Activated T-cell treated with anti-CD3 and anti-CD28 coated beads, Interleukin-2, amount 50 U/mL, for 1 hour (primary cell): Measurements from ENCODE around the gene DLX6.

ENCODE experiments used
- DNase-seq: peaks from one replicate; pipeline ENCODE4 v3.0.0-alpha.2; 2020

The DLX6 gene

GRCh38 chr7:97005183-97006054 is at the start of gene DLX6:
TSS of gene DLX6 (plus strand) at chr7:97005553. CDS start at chr7:97005978, 425 bp downstream.
- DNase-seq = no peak

GRCh38 chr7:96959135-96959534 is 46.2 kb upstream of the DLX6 start:
- DNase-seq = no peak

- no peak for DNase-seq
Observed at GRCh38 chr7:96962221-96962885, 43.0 kb upstream of the DLX6 start.

DNA sequence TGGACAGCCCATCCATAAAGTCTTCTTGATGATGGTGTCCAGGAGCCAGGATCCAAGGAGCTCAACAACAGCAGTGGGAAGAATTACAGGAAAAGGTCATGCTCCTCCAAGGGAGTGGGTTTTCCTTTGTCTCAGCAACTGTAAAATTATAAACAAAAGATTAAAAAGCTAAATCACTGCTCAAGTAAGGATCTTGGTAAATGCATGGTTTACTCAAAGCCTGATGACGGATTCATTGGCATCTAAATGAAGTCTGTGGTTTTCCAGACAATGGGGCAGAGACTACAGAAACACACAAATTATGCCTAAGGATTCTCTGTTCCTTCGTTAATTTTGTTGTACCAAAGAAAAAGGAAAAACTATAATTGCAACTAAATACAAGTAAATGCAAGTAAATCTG is 36.4 kb upstream of the DLX6 start:
- no peak for DNase-seq

DNA sequence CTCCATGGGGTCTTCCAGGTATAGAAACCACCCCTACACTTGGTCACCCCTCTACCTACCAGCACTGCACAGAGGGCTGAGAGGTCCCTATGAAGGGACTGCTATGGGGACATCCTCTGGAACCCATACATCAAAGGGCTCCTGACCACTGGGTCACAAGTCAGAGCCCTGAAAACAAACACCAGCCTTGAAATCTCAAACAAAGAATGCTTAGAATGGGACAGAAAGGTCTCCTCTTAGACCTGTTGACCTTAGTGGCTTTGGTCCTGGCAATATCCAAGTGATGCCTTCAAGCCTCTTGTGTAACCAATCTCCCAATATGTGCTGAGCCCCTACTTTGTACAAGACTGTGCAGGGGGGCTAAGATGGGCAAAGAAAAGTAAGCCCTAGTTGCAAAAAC is 34.6 kb upstream of the DLX6 start:
- no peak for DNase-seq

DNA sequence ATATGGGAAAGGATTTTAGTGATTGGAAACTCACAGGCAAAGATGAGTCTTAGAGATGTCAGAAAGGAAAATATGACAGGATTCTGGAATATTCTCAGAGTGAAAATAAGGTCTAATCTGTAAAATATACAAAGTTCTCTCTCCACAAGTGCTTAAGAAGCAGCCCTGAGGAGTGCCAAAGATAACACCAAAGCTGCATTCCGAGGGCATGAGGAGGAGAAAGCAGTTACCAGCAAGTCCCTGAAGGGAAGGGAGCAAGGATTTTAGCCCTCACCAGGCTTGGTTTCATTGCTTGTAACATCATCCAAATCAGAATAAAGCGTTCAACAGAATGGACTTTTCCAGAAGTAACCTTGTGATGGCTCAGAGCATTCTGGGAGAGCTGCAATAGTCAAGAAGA is 31.4 kb upstream of the DLX6 start:
- no peak for DNase-seq

GRCh38 chr7:96976106-96976505 is 29.2 kb upstream of the DLX6 start:
- DNase-seq = no peak

- DNase-seq = no peak
Observed at GRCh38 chr7:96977445-96977844, 27.9 kb upstream of the DLX6 start.

- DNase-seq = no peak
Observed at GRCh38 chr7:96979551-96980276, 25.6 kb upstream of the DLX6 start.

DNA sequence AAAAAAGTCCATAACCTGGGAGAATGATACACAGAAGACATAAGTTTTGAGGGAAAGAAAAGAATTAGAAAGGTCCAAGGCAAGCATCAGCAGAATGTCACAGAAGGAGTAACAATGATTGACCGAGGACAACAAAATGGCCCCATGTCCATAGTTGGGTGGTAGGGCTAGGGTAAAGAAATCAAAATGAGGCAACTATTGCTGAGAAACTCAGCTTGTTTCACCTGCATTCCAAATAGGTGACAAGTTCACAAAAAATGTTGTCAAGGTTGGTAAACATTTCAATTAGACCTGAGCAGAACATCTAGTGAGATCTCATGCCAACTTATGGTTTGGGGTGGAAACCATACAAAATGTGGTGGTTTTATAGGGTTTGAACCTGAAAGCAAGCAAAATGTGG is 22.8 kb upstream of the DLX6 start:
- DNase-seq = no peak

DNA sequence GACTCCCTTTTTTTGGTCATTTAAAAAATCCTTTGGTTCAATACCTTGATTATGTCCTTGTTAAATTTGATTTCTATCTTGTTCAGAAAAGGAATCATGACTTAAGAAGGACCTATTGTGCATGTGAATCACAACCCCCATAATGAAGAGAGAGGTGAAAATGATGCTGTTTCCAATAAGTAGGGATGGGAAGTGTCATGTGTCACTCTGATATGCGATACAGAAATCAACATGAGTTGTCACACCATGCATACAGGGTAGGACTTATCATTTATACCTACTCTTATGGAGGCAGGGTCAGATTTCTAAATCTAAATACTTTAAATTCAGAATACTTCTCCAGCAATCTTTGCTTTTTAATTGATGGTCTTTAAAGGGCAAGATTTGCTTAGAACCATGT is 19.4 kb upstream of the DLX6 start:
- DNase-seq = no peak

DNA sequence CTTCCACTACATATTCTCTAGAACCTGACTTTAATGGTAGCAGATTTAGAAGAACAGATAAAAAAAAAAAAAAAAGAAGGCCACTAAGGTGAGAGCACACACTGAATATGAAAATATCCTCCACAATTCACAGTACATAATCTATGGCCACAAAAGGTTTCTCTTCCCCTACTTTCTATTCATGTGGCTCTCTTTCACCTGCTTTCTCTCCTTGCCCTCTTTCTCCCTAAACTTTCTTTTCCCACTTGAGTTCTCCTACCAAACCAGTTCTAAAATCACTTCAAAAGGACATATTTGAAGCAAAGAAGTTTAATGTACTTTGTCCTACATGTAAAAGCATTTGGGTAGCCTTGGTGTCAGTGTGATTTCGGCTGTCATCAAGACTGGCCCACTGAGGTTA is 18.5 kb upstream of the DLX6 start:
- DNase-seq = no peak

DNA sequence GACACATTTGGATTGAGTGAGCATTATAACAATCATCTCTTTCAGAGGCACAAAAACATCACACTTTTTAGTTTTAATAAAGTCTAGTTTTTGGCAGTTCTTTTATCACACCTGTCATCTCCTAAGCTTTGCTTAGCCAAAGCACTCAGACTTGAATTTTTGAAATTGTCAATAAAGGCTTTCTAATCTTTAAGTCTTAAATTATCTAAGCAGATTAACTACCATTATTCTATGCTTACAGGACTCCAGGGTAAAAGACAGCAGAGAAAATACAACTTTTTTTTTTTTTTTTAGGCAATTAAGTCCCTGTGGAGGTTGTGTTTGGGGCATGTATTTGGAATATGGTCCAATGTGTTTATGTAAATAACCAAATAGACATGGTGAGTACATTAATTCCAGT is 17.6 kb upstream of the DLX6 start:
- DNase-seq = no peak

DNA sequence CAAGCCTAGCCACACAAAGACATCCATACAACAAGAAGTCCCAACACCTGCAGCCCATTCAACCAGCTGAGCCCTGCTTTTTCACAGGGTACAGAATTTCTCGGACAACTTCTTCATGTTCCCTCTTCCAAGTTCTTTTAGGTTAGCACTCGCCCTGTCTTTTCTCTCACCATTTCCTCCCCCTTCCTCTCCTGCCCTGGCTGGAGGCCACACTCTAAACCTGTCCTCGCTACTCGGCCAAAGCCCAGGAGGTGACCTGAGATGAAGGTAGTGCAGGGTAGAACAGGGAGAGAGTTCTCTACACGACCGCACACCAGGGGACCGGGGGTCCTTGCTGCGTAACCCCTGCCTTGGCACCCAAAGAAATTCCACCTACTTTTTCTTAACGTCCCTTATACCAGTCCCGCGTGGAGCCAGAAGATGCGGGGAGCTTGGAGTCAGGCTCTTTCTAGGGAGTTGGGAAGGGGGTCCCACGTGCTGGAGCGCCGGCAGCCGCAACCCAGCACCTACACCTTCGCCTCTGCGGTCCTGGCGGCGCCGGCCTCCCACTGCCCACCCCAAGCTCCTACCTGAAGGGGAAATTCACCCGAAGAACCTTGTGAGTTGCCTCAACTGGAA is 16.0 kb upstream of the DLX6 start:
- no peak for DNase-seq

DNA sequence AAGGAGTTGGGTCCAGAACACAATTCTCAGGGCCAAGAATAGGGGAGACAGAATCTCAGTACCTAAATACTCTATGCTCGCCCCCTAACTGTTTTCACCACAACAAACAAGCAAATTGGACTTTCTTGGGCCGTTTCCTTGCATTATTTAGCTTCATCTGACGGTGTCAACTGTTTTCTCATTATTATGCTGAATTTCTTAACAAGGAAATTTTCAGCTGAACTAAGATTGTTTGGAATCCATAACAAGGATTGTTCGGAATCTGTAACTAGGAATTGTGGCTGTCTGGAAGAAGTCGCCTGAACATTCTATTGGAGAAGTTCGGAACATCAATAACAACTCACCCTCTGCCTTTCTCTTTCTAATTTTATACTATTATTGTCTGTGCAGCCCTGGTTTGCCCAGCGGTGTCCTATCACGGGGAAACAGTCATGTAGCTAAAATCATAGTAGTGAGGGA is 15.5 kb upstream of the DLX6 start:
- DNase-seq = no peak

DNA sequence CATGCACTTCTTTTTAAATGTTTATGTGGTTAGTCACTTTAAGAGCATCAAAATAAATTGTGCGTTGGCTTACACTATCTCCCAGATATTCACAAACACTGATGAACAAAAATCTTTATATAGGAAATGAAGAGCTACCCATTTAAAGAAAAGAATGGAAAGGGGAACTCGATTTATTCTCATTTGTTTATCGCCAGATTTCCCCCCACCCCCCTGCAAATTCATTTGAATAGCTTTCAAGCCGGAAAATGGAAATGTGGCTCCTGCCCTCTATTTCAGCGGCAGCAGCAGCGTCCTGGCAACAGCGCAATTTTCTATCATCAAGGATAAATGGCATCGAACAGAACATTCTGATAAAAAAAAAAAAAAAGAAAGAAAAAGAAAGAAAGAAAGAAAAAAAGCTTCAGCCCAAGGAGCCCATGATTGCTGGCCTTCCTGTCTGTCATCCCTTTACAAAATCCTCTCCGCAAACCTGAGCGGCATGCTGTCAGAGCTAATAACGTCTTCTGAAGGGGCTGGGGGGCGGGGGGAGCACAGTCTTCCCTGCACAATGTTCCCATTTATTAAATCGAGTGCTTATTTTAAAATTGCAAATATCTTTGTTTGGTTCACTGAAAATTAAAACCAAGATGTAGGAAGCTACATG is 13.7 kb upstream of the DLX6 start:
- DNase-seq = no peak

- DNase-seq = no peak
Observed at GRCh38 chr7:96992192-96993005, 13.0 kb upstream of the DLX6 start.

- no peak for DNase-seq
Observed at GRCh38 chr7:96993094-96993865, 12.1 kb upstream of the DLX6 start.

DNA sequence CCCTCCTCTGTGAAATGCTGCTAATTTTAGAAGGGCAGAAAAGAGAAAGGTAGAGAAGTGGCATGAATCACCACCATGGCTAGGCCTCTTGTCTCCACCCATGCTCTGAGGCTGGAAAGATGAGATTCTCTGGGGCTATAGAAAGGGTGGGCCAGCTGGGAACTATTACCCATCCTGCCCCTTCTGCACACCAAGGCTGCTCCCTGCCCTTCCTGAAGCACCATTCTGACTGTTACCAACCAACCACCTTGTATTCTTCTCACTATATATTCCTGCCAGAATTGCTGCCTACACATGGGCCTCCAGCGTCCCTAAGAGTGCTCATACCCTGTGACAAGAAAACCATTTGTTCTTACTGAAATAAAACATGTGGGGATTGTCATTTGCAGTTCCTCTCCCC is 11.4 kb upstream of the DLX6 start:
- no peak for DNase-seq

DNA sequence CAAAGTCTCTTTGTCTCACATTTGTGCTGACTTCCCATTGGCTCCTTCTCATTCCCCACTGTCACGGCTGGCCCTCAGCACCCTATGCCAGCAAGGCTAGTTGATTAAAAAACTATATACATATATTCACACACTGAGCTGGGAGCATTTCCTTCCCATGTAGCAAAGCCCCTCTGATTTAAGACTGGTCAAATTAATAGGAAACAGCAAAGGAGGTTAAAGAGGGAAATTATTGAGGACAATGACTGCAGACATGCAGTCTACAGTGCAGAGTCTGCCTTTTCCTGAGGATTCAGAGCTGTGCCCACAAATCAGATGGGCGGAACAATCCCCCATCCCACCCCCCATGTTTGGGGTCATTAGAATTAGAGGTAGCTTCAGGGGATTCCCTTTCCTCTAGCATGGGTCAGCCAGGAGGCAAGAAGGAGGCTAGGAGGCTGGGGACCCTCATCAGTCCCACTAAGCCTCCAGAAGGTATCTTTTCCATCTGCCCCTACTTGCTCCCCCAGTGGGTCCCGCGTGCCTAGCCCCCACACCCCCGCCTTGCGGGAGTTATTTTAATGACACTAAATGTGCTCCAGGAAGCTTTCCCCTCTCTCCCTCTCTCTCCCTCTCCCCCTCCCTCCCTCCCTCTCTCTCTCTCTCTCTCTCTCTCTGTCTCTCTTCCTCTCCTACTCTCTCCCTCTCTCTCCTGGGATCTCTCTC is 9.8 kb upstream of the DLX6 start:
- DNase-seq = no peak
